ENCODE measurements around the gene SPSB3.
"Not testable (repeated sequence)": the region's sequence is repeated elsewhere in the genome, so short reads cannot be mapped to it uniquely, and the experiment has no call there.

SPSB3 gene

GRCh38 chr16:1734816-1735215 is 47.6 kb downstream of the SPSB3 start:
- no peak for DNase-seq

DNA sequence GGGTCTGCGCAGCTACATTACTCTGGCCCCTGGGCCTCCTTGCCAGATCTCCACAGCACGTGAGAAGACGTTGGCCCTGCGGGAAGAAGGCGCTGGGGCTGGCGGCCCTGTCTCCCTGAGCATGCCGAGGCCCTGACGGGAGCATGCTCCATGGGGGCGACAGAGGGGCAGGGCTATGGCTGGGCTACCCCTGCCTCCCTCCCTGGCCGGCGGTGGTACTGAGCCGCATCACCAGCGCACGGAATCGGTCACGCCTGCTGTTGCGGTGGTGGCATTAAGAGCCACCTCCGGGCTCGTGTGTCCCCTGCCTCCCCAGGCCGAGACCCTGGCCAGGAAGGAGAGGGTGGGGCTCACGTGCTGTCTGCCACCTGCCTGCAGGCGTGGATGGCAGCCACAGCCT is 48.2 kb downstream of the SPSB3 start:
- DNase-seq, result no peak

DNA sequence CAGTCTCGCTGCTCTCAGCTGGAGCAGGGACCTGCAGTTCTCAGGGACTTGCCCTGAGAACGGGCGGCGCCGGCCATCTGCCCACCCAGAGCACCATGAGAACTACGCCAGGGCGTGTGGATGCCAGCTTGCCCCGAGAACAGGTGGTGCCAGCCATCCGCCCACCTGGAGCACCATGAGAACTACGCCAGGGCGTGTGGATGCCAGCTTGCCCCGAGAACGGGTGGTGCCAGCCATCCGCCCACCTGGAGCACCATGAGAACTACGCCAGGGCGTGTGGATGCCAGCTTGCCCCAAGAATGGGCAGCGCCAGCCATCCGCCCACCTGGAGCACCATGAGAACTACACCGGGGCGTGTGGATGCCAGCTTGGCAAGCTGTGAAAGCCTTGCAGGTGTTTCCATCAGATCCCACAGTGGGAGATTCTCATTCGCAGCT is 49.8 kb downstream of the SPSB3 start:
- DNase-seq, result not testable (repeated sequence)

DNA sequence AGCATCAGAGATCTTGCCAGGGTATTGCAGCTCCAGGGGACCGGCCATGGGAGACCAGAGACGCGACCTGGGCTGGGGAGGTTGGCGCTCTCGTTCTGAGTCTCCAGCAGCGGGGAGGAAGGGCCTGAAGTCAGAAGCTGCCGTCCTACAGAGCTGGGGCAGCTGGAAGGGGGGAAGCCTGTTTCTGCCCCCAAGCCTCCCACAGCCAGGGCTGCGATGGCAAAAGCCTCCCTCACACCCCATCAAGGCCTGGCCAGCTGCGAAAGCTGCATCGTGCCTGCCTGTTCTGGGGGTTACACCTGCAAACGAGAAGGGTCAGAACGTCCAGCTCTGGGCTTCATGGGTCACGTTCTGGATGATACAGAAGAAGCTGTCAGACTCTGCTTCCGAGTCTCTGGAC is 50.3 kb downstream of the SPSB3 start:
- no peak for DNase-seq

GRCh38 chr16:1731603-1732002 is 50.8 kb downstream of the SPSB3 start:
- no peak for DNase-seq

DNA sequence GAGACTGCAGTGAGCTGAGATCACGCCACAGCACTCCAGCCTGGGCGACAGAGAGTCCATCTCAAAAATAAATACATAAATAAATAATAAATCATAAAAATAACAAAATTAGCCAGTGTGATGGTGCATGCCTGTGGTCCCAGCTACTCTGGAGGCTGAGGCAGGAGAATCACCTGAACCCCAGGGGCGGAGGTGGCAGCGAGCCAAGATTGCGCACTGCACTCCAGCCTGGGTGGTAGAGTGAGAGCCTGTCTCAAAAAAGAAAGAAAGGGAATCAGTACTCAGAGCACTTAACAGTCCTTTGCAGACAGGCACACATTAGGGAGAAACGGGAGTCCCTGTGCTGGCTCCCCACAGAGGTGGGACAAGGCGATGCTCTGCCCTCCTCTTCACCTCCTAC is 51.3 kb downstream of the SPSB3 start:
- DNase-seq, result no peak

DNA sequence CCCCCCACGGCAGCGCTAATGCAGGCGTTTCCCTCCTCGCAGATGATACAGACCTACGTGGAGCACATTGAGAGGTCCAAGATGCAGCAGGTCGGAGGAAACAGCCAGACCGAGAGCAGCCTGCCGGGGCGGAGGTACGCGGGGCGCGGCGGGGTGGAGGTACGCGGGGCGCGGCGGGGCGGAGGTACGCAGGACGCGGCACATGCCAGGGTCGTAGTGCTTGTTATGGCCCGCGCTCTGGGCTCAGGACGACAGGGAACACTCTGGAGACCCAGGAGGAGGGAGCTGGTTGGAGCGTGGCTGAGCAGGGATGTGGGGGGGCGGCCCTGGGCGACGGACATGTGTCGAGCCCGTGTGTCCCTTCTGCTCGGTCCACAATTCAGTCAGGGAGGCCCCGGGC is 52.9 kb downstream of the SPSB3 start:
- no peak for DNase-seq

- DNase-seq, result no peak
These were observed 53.3 kb downstream of the SPSB3 start for GRCh38 chr16:1729026-1729425.

- DNase-seq, result no peak
These were observed 54.4 kb downstream of the SPSB3 start for GRCh38 chr16:1727651-1728624.
